ENCODE results near the gene KLHL2. TPM values are rescaled to one million over a fixed set of nuclear protein-coding genes. Genes with fewer than 3 reads are reported as not detected.
A peak's percentile ranks its signal among the peaks of the same experiment; 100 is the strongest.

The KLHL2 gene
- total and polyA plus RNA-seq, 2 experiments from 2014 or later: 7.1 to 14.8 TPM

- Mint-ChIP-seq H3K27me3 (ENCODE audit: insufficient read depth, low read depth, poor library complexity) (peaks cover 5% of the 10 kb centered on the region), H3K27ac (peak overlapping the region; percentile 90), H3K9me3 (no peaks in the 10 kb centered on the region), H3K4me1 (peaks cover 25% of the 10 kb centered on the region), H3K4me3 (no peak overlapping the region; the same call in 1 of the 3 replicates), H3K36me3 (ENCODE audit: low read depth) (peaks cover 7% of the 10 kb centered on the region)
- peaks cover 10% of the 10 kb centered on the region for H3K36me3 ChIP-seq (ENCODE audit: insufficient read depth)
- DNase-seq (ENCODE audit: low spot score) (peak; percentile 61), ATAC-seq (no peak)
- TF ChIP-seq CREB1 (CRISPR knock-in tag; IDR thresholded peaks at IDR 0.05; ENCODE audit: low read depth): no peak
- no peak for TF ChIP-seq ZNF114 (CRISPR knock-in tag; IDR thresholded peaks at IDR 0.05)
- no peak for TF ChIP-seq CTCF (conservative IDR thresholded peaks at IDR 0.05; ENCODE audit: low read depth in 2 of 2)
- TF ChIP-seq ETS1 (IDR thresholded peaks at IDR 0.05): no peak
- TF ChIP-seq ZNF462 (CRISPR knock-in tag; IDR thresholded peaks at IDR 0.05): no peak
- no peak for TF ChIP-seq EZH2phosphoT487 (IDR thresholded peaks at IDR 0.05; ENCODE audit: unreplicated experiment)
- TF ChIP-seq STAT1 (IDR thresholded peaks at IDR 0.05; ENCODE audit: unreplicated experiment): no peak
- TF ChIP-seq REST (IDR thresholded peaks at IDR 0.05; ENCODE audit: unreplicated experiment): no peak
- no peak for TF ChIP-seq JUNB (IDR thresholded peaks at IDR 0.05; ENCODE audit: unreplicated experiment)
- no peak for TF ChIP-seq ZNF331 (CRISPR knock-in tag; IDR thresholded peaks at IDR 0.05; ENCODE audit: low read depth)
- no peak for TF ChIP-seq NANOG (IDR thresholded peaks at IDR 0.05; ENCODE audit: borderline replicate concordance)
- TF ChIP-seq EZH2 (IDR thresholded peaks at IDR 0.05; ENCODE audit: low read depth, unreplicated experiment): no peak
- no peak for TF ChIP-seq POLR2AphosphoS5 (IDR thresholded peaks at IDR 0.05; ENCODE audit: low read depth)
- no peaks in the 10 kb centered on the region; the same call in 1 of the 2 replicates for H3F3A ChIP-seq (replicated peaks; ENCODE audit: low read depth)
- peaks cover 25% of the 10 kb centered on the region for H4K20me1 ChIP-seq (replicated peaks; ENCODE audit: insufficient read depth)
- no peaks in the 10 kb centered on the region for H3K27me3 ChIP-seq (ENCODE audit: insufficient read depth)
- no peaks in the 10 kb centered on the region for H3K9me2 ChIP-seq (ENCODE audit: insufficient read depth)
- H2AFZ ChIP-seq: peak overlapping the region; percentile 19; the same call in 1 of the 2 replicates
- peaks cover 25% of the 10 kb centered on the region for H3K4me1 ChIP-seq (ENCODE audit: insufficient read depth)
- peak overlapping the region; percentile 84 for H3K4me2 ChIP-seq
- H3K4me3 ChIP-seq: peak overlapping the region; percentile 68
- peak overlapping the region; percentile 96 for H3K27ac ChIP-seq (ENCODE audit: low read depth)
- peaks cover 34% of the 10 kb centered on the region for H3K79me2 ChIP-seq (replicated peaks; ENCODE audit: insufficient read depth)
These were observed 118.6 kb downstream of the KLHL2 start for GRCh38 chr4:165325732-165326512.

Measured in GM23338 (cell line).